Measurements from ENCODE around the gene FRS2. TPM values are rescaled to one million over a fixed set of nuclear protein-coding genes. Genes with fewer than 3 reads are reported as not detected.
A peak's percentile ranks its signal among the peaks of the same experiment; 100 is the strongest.

Gene FRS2
- total RNA-seq, 1 experiment from 2014 or later, result 33.7 TPM

GRCh38 chr12:69524755-69525469 lies 54.7 kb downstream of the FRS2 start:
- Histone ChIP-seq H2AK5ac (ENCODE audit: insufficient read length, low read length) (no peak overlapping the region), H2AFZ (ENCODE audit: low read length) (no peak overlapping the region), H3K4me1 (ENCODE audit: insufficient read depth, low read length) (no peaks in the 10 kb centered on the region), H3K18ac (ENCODE audit: insufficient read length, low read depth, low read length) (no peak overlapping the region), H3K79me1 (ENCODE audit: insufficient read depth, low read depth, low read length, poor library complexity, severe bottlenecking) (peaks cover 8% of the 10 kb centered on the region), H2BK15ac (ENCODE audit: low read depth, low read length) (no peak overlapping the region), H3K4ac (ENCODE audit: low read depth, low read length) (no peak overlapping the region), H4K8ac (replicated peaks; ENCODE audit: insufficient read length, low read depth, low read length) (no peak overlapping the region), H3K14ac (ENCODE audit: insufficient read depth, low read length) (no peak overlapping the region), H2BK12ac (ENCODE audit: insufficient read length, low read depth, low read length) (no peak overlapping the region), H2BK20ac (ENCODE audit: low read depth, low read length, poor library complexity, severe bottlenecking) (no peak overlapping the region), H4K20me1 (ENCODE audit: control insufficient read depth, insufficient read depth, insufficient read length) (no peaks in the 10 kb centered on the region), H3K23me2 (ENCODE audit: insufficient read length, low read depth, low read length, poor library complexity, severe bottlenecking) (no peaks in the 10 kb centered on the region), H2BK5ac (ENCODE audit: insufficient read length, low read length) (no peak overlapping the region), H3K56ac (ENCODE audit: insufficient read length, low read depth, low read length) (no peak overlapping the region), H3K9me3 (ENCODE audit: control insufficient read depth, low read depth, low read length) (no peaks in the 10 kb centered on the region), H3K27ac (ENCODE audit: insufficient read length, low read depth, low read length) (no peak overlapping the region), H4K91ac (ENCODE audit: insufficient read length, low read depth, low read length) (no peak overlapping the region), H3T11ph (ENCODE audit: low read length) (no peak overlapping the region), H4K5ac (ENCODE audit: insufficient read length, low read depth, low read length) (no peak overlapping the region), H3K9ac (ENCODE audit: extremely low read depth, insufficient read length, low read length) (no peak overlapping the region), H3K4me2 (ENCODE audit: insufficient read depth, insufficient read length, low read length) (no peak overlapping the region), H2BK120ac (ENCODE audit: low read depth, low read length, poor library complexity, severe bottlenecking) (no peak overlapping the region), H3K27me3 (ENCODE audit: insufficient read depth, low read length) (no peaks in the 10 kb centered on the region), H3K79me2 (ENCODE audit: insufficient read depth, low read length) (peaks cover 9% of the 10 kb centered on the region; the same call in 1 of the 2 replicates), H3K23ac (ENCODE audit: insufficient read length, low read depth, low read length) (no peak overlapping the region)
- Mint-ChIP-seq H3K4me1 (peaks cover 3 to 8% of the 10 kb centered on the region in 2 experiments; a peak in 3 of 4 replicates), H3K36me3 (ENCODE audit: insufficient read depth in 1 of 3, low read depth in 3 of 3) (peaks cover 0 to 27% (median 9%) of the 10 kb centered on the region in 3 experiments; a peak in 5 of 7 replicates), H3K9me3 (peaks cover 23% of the 10 kb centered on the region in 2 experiments), H3K4me3 (no peak overlapping the region), H3K27me3 (ENCODE audit: low read depth) (no peaks in the 10 kb centered on the region), H3K27ac (peak overlapping the region in 2 of 3 experiments; percentile 40 to 59; a peak in 2 of 7 replicates)
- no CpG with 5 or more reads among the region's 2 CpGs for WGBS (ENCODE audit: extremely low coverage, insufficient read length, low lambda C conversion rate)
- no peak for TF ChIP-seq CTCF (conservative IDR thresholded peaks at IDR 0.05)
- DNase-seq, result no peak
